ENCODE data around the gene PGM1. TPM values are rescaled to one million over a fixed set of nuclear protein-coding genes. Genes with fewer than 3 reads are reported as not detected.
"Not testable (repeated sequence)": the region's sequence is repeated elsewhere in the genome, so short reads cannot be mapped to it uniquely, and the experiment has no call there.

Gene PGM1
- total RNA-seq, 1 donor from 2014 or later, result 31.1 TPM

- Mint-ChIP-seq H3K36me3 (ENCODE audit: insufficient read depth) (peaks cover 13% of the 10 kb centered on the region), H3K4me3 (ENCODE audit: low read depth) (no peak overlapping the region), H3K4me1 (ENCODE audit: low read depth) (peaks cover 2% of the 10 kb centered on the region), H3K27ac (peak overlapping the region; percentile 8), H3K27me3 (no peaks in the 10 kb centered on the region), H3K9me3 (ENCODE audit: low read depth) (peaks cover 10% of the 10 kb centered on the region)
- TF ChIP-seq CTCF (IDR thresholded peaks at IDR 0.05; ENCODE audit: unreplicated experiment), result no peak
- no peak for DNase-seq (ENCODE audit: low spot score, unreplicated experiment)
These were observed 23.4 kb upstream of the PGM1 start for GRCh38 chr1:63569640-63570316.

GRCh38 chr1:63572686-63573085 is 20.5 kb upstream of the PGM1 start:
- H3K4me3 Mint-ChIP-seq (ENCODE audit: low read depth); DNase-seq (ENCODE audit: low spot score, unreplicated experiment); H3K36me3 Mint-ChIP-seq (ENCODE audit: insufficient read depth); H3K27me3 Mint-ChIP-seq; H3K4me1 Mint-ChIP-seq (ENCODE audit: low read depth); H3K9me3 Mint-ChIP-seq (ENCODE audit: low read depth): not testable (repeated sequence)
- H3K27ac Mint-ChIP-seq, result peak overlapping the region; percentile 15

- not testable (repeated sequence) for H3K27me3 Mint-ChIP-seq; H3K4me3 Mint-ChIP-seq (ENCODE audit: low read depth); H3K36me3 Mint-ChIP-seq (ENCODE audit: insufficient read depth); H3K27ac Mint-ChIP-seq; H3K9me3 Mint-ChIP-seq (ENCODE audit: low read depth); DNase-seq (ENCODE audit: low spot score, unreplicated experiment); H3K4me1 Mint-ChIP-seq (ENCODE audit: low read depth)
These were observed 18.9 kb upstream of the PGM1 start for GRCh38 chr1:63574203-63574796.

DNA sequence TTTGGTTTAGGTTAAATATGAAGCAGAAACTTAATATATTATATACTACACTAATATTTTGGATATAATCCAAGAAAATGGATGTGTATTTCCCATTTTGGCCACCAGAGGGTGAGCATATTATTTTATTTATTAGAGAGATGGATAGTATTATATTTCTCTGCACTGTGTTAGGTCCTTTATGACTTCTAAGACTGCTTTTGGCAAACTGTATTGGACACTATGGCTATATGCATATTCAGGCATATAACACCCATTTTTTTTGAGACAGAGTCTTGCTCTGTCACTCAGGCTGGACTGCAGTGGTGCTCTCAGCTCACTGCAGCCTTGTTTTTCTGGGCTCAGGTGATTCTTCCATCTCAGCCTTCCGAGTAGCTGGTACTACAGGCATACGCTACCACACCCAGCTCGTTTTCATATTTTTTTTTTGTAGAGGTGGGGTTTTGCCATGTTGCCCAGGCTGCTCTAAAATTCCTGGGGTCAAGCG is 17.8 kb upstream of the PGM1 start:
- peak; percentile 82 for TF ChIP-seq CTCF (IDR thresholded peaks at IDR 0.05; ENCODE audit: unreplicated experiment)
- Mint-ChIP-seq H3K36me3 (ENCODE audit: insufficient read depth) (peaks cover 8% of the 10 kb centered on the region), H3K4me1 (ENCODE audit: low read depth) (no peaks in the 10 kb centered on the region), H3K27ac (no peak overlapping the region), H3K27me3 (no peaks in the 10 kb centered on the region), H3K9me3 (ENCODE audit: low read depth) (peaks cover 7% of the 10 kb centered on the region), H3K4me3 (ENCODE audit: low read depth) (no peak overlapping the region)
- DNase-seq (ENCODE audit: low spot score, unreplicated experiment), result no peak

DNA sequence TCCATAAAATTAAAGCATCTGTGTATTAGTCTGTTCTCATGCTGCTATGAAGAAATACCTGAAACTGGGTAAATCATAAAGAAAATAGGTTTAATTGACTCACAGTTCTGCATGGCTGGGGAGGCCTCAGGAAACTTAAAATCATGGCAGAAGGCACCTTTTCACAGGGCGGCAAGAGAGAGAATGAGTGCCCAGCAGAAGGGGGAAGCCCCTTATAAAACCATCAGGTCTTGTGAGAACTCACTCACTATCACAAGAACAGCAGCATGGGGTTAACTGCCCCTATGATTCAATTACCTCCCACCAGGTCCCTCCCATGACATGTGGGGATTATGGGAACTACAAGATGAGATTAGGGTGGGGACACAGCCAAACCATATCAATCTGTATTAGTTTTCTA is 6.9 kb upstream of the PGM1 start:
- not testable (repeated sequence) for H3K36me3 Mint-ChIP-seq (ENCODE audit: insufficient read depth); DNase-seq (ENCODE audit: low spot score, unreplicated experiment); H3K4me1 Mint-ChIP-seq (ENCODE audit: low read depth); H3K27ac Mint-ChIP-seq; H3K27me3 Mint-ChIP-seq; H3K9me3 Mint-ChIP-seq (ENCODE audit: low read depth); H3K4me3 Mint-ChIP-seq (ENCODE audit: low read depth)

DNA sequence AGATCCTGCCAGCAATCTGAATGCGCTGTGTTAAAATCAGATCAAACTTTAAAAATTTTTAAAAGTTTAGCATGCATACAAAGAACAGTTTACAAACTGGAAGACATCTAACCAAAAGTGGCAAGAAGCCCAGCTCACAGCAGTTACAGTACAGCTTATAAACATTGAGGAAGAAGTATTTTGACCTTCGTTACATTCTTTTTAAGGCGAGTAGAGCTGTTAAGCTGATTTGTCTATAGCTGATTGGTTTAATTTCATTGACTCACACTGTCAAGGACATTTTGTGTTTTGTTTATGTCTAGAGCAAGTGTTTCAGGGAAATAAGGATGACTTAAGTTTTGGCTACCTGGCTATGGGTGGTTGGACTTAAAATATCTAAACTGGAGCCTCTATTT is 3.0 kb upstream of the PGM1 start:
- no peak for DNase-seq (ENCODE audit: low spot score, unreplicated experiment)
- Mint-ChIP-seq H3K27ac (no peak overlapping the region), H3K9me3 (ENCODE audit: low read depth) (no peaks in the 10 kb centered on the region), H3K36me3 (ENCODE audit: insufficient read depth) (no peaks in the 10 kb centered on the region), H3K4me1 (ENCODE audit: low read depth) (no peaks in the 10 kb centered on the region), H3K27me3 (peaks cover 2% of the 10 kb centered on the region), H3K4me3 (ENCODE audit: low read depth) (no peak overlapping the region)
- no peak for TF ChIP-seq CTCF (IDR thresholded peaks at IDR 0.05; ENCODE audit: unreplicated experiment)
